HG03342 (cell line): ENCODE results near the gene ABHD10.
A peak's percentile ranks its signal among the peaks of the same experiment; 100 is the strongest.

Source experiments
- ATAC-seq: cut with Tn5 transposase; IDR thresholded peaks from one replicate; pipeline ENCODE4 v1.9.1; 2021; ENCODE audit warnings: mild to moderate bottlenecking, moderate library complexity; ENCODE audit not compliant: unreplicated experiment

Gene ABHD10

GRCh38 chr3:111963424-111963823, 15.4 kb upstream of the ABHD10 start:
- no peak for ATAC-seq

DNA sequence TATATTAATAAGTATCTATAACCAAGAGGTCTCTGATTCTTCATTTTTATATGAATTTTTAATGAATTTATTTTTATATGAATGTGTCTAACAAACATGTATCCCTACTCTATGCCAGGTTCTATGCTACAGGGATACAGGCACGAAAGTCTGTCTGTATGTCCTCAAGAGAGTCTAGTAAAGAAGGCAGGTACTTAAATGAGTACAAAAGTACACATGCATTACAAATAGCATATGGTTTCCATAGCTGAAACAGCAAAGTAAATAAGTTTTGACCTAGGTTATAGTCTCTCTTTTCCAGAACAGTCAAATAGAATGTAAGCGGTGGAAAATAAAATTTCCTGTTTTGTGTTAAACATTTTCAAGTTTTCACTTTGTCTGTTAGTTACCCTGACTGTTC, 13.3 kb upstream of the ABHD10 start:
- ATAC-seq = no peak

GRCh38 chr3:111967068-111967467, 11.8 kb upstream of the ABHD10 start:
- ATAC-seq = no peak

DNA sequence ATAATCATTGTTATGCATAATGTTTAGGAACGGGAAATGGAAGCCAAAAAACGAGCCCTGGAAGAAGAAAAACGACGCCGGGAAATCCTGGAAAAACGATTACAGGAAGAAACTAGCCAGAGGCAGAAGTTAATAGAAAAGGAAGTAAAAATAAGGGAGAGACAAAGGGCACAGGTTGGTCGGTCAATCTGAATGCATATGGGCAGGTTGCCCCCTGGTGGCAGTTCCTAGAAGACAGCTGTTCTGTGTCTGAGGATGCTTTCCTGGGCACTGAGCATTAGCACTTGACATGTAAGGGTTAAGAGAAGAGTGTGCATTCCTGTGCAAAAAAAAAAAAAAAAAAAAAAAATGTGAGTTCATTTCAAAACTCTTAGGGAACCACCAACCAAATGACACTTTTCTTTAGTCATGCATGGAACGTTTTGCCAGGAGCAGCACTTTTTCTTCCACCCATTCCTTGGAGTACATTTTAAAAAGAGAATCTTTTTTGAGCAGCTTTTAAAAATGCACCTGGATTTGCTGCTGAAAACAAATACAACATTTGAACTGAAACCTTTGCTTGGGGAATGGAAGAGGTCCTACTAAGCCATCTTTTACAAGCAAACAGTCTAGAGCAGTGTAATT, 11.1 kb upstream of the ABHD10 start:
- ATAC-seq = peak; percentile 96

GRCh38 chr3:111968319-111969054, 10.3 kb upstream of the ABHD10 start:
- ATAC-seq = no peak

GRCh38 chr3:111970376-111970775, 8.4 kb upstream of the ABHD10 start:
- no peak for ATAC-seq

- no peak for ATAC-seq
Observed at GRCh38 chr3:111971533-111972130, 7.2 kb upstream of the ABHD10 start.

GRCh38 chr3:111972891-111973290, 5.9 kb upstream of the ABHD10 start:
- no peak for ATAC-seq

- ATAC-seq = no peak
Observed at GRCh38 chr3:111975131-111975530, 3.7 kb upstream of the ABHD10 start.

DNA sequence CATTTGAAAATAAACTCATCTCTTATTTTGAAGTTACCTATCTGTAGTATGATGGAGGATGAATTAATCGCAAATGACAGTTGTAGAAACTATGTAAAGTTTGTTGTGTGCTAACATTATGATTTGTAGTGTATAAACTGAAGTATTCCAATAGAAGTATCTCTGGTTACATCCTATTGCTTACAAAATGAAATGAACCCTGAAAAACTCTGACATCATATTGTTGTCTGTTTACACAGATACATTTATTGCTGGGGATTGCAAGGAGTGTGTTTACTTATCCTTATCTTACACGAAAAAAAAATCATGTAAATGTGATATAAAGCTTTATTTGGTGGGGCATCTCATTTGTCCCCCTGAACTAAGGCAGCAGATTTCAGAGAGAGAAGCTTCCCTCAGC, 2.6 kb upstream of the ABHD10 start:
- no peak for ATAC-seq

DNA sequence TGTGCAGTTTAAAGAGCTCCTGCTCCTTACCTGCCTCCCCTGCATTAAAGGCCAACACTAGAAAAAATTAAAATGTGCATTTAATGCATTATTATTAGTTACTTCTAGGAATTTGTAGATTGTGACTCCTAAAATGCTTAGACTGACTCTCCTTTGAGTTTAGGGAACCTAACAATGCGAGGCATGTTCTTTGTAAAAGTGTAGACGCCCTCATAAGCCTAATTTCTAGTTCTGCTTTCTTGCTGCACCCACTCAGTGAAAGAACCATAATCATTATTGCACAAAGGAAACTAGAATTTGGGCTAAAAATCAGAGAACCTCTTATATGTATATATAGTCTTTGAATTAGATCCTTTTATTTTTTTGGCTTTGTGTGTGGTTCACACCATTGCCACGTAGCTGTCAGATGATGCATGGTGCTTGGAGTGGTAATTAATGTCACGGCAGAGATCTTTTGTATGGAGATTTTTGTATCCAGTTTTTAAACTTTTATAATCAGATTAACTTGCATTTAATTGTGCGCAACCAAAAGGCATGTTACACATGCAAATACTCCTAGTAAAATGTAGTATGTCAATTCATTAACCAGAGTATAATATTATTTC, 710 bp downstream of the ABHD10 start:
- ATAC-seq = peak; percentile 39

DNA sequence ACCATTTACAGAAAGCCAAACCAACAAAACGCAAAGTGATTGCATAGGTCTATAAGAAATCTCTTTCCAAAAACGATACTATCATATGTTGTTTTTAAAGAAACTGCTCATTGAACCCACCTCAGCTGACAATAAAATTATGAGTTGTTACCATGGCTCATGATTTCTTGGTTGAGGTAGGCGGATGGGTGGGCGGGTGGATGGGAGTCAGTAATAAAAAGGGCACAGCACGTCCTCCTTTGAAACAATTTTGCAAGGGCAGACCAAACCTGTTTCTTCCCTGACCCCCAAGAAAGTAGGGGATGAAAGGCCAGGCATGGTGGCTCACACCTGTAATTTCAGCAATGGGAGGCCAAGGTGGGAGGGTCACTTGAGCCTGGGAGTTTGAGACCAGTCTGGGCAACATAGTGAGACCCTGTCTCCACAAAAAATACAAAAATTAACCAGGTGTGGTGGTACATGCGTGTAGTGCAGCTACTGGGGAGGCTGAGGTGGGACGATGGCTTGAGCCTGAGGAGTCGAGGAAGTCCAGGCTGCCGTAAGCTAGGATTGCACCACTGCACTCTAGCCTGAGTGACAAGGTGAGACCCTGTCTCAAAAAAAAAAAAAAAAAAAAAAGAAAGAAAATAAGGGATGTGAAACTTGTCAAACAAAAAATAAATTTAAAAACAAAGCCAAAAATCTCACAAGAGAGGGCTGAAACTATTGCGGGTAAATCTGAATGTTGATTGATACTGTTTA, 2.1 kb downstream of the ABHD10 start:
- ATAC-seq = no peak

- no peak for ATAC-seq
Observed at GRCh38 chr3:111981457-111981763, 2.6 kb downstream of the ABHD10 start.

DNA sequence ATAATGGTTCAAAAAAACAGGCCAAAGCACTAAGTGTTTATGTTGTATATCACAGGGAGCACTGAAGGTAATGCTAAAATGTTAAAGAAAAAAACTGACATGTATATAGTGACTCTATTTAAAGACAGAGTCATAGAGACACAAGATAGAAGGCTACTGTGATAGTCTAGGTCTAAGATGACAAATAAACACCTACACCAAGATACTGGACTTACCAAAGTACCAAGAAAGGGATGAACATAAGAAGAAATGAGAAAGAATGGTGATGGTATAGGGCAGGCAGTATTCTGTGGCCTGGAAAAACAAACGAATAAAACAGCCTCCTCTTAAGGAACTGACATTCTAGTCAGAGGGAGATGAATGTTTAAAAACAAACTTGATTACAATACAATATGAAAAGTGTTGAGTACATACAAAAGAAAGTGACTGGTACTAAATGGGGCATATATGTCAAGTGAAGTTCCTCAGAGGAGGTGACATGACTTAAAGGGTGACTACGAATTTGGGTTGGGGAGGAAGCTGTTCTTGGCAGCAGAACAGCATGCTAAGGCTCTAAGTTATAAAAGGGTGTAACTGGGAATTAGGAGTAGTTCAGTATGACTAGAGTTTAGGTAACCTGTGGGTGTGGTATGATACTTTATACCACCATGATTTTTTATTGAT, 5.9 kb downstream of the ABHD10 start:
- no peak for ATAC-seq

DNA sequence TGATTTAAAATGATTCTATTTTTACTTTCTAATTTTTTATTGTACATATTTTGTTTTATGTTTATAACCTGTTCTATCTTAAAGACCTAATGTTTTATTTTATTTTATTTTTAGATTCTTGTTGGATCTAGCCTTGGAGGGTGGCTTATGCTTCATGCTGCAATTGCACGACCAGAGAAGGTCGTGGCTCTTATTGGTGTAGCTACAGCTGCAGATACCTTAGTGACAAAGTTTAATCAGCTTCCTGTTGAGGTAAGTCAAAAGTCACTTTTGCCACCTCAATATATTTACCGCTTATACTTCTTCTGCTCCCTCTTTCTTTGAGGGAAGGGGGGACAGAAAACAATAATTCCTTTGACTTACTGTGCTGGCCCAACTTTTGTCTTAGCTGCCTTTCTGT, 8.0 kb downstream of the ABHD10 start:
- ATAC-seq = no peak

DNA sequence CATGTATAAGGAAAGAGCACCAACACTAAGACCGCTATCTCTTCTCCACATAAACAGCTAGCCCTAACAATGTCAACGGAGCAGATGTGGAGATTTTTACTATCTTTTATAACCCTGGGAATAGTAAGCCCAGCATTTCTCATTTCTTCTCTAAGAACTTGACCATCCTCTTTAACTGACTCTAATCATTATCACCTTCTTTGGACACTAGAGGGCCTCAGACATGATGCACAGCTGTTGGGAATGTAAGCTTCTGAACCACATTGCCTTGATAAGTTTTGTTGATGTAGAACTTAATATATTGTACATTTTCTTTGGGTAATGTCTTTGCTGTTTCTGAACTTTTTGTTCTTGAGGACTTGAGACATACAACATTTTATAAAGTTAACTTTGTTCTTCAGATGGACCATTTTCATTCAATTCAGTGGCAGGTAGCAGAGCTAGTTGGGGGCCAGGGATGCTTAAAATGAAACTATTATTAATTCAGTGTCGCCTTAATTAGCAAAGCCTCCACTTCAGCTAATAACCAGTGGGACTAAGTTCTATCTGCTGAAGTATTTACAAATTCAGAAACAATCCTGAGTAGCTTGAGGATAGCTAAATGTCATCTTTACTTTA, 10.3 kb downstream of the ABHD10 start:
- ATAC-seq = peak; percentile 94

GRCh38 chr3:111993038-111993437, 14.2 kb downstream of the ABHD10 start:
- no peak for ATAC-seq

- peak; percentile 37 for ATAC-seq
Observed at GRCh38 chr3:111998636-111999483, 20.0 kb downstream of the ABHD10 start, which contains the start of gene TAGLN3. TAGLN3 (plus strand) TSS chr3:111998922; CDS start chr3:111999423, 501 bp downstream.
